Muscle layer of duodenum (tissue), 2 donors: Measurements from ENCODE around the gene PACSIN1.

Experiments
- H3K27ac ChIP-seq: one replicate; pipeline ENCODE4 v1.7.0; 2013; ENCODE audit warnings: mild to moderate bottlenecking, low read length
- H3K27me3 ChIP-seq: one replicate; pipeline ENCODE4 v1.7.0; 2013; ENCODE audit warnings: low read depth, mild to moderate bottlenecking, control low read depth, low read length
- H3K36me3 ChIP-seq, 2 donors: one replicate each; pipeline ENCODE4 v1.7.0; 2013; ENCODE audit warnings: low read length in 2 of 2, control low read depth in 1 of 2, mild to moderate bottlenecking in 1 of 2; ENCODE audit not compliant: insufficient read depth in 2 of 2, control insufficient read depth in 1 of 2
- H3K4me1 ChIP-seq, 2 donors: one replicate each; pipeline ENCODE4 v1.7.0; 2013; ENCODE audit warnings: low read length in 2 of 2, mild to moderate bottlenecking in 2 of 2, control low read depth in 1 of 2, moderate library complexity in 1 of 2; ENCODE audit not compliant: insufficient read depth in 2 of 2, control insufficient read depth in 1 of 2
- H3K4me3 ChIP-seq, 2 donors: one replicate each; pipeline ENCODE4 v1.7.0; 2013; ENCODE audit warnings: low read length in 2 of 2, low read depth in 1 of 2, mild to moderate bottlenecking in 1 of 2
- H3K9me3 ChIP-seq, 2 donors: one replicate each; pipeline ENCODE4 v1.7.0; 2013; ENCODE audit warnings: low read length in 2 of 2, control low read depth in 1 of 2, mild to moderate bottlenecking in 1 of 2; ENCODE audit not compliant: control insufficient read depth in 1 of 2
- donor health status: healthy.

The PACSIN1 gene

GRCh38 chr6:34561227-34561530, 95.3 kb downstream of the PACSIN1 start:
- Histone ChIP-seq H3K9me3 (peaks cover 0 to 9% of the 10 kb centered on the region in 2 donors), H3K4me3 (no peak overlapping the region)

GRCh38 chr6:34562350-34562749, 96.5 kb downstream of the PACSIN1 start:
- H3K36me3 ChIP-seq, result no peaks in the 10 kb centered on the region
- H3K9me3 ChIP-seq, result peaks cover 0 to 9% of the 10 kb centered on the region in 2 donors
- H3K4me1 ChIP-seq, result no peaks in the 10 kb centered on the region
- peaks cover 6% of the 10 kb centered on the region for H3K27me3 ChIP-seq
- H3K27ac ChIP-seq, result no peak overlapping the region
- no peak overlapping the region for H3K4me3 ChIP-seq

More at GRCh38 chr6:34561227-34561530, 95.3 kb downstream of the PACSIN1 start:
- Histone ChIP-seq H3K4me1 (no peaks in the 10 kb centered on the region), H3K27ac (no peak overlapping the region), H3K36me3 (no peaks in the 10 kb centered on the region), H3K27me3 (no peaks in the 10 kb centered on the region)

GRCh38 chr6:34562861-34563512, 97.1 kb downstream of the PACSIN1 start:
- Histone ChIP-seq H3K4me3 (no peak overlapping the region), H3K4me1 (no peaks in the 10 kb centered on the region), H3K9me3 (peaks cover 0 to 9% of the 10 kb centered on the region in 2 donors), H3K36me3 (no peaks in the 10 kb centered on the region), H3K27me3 (peaks cover 8% of the 10 kb centered on the region), H3K27ac (no peak overlapping the region)

GRCh38 chr6:34563513-34563870, 97.6 kb downstream of the PACSIN1 start:
- Histone ChIP-seq H3K36me3 (no peaks in the 10 kb centered on the region), H3K27ac (no peak overlapping the region), H3K4me1 (no peaks in the 10 kb centered on the region), H3K9me3 (peaks cover 0 to 5% of the 10 kb centered on the region in 2 donors), H3K4me3 (no peak overlapping the region), H3K27me3 (peaks cover 8% of the 10 kb centered on the region)

- no peak overlapping the region for H3K27ac ChIP-seq
- no peaks in the 10 kb centered on the region for H3K9me3 ChIP-seq
- H3K4me3 ChIP-seq, result no peak overlapping the region
- no peaks in the 10 kb centered on the region for H3K36me3 ChIP-seq
- no peaks in the 10 kb centered on the region for H3K4me1 ChIP-seq
- H3K27me3 ChIP-seq, result peaks cover 8% of the 10 kb centered on the region
These were observed 98.3 kb downstream of the PACSIN1 start for GRCh38 chr6:34564181-34564580.

- Histone ChIP-seq H3K9me3 (no peaks in the 10 kb centered on the region), H3K4me1 (no peaks in the 10 kb centered on the region), H3K27ac (no peak overlapping the region), H3K36me3 (no peaks in the 10 kb centered on the region), H3K27me3 (peaks cover 8% of the 10 kb centered on the region), H3K4me3 (no peak overlapping the region)
These were observed 99.9 kb downstream of the PACSIN1 start for GRCh38 chr6:34565722-34566137.

- Histone ChIP-seq H3K36me3 (no peaks in the 10 kb centered on the region), H3K4me1 (no peaks in the 10 kb centered on the region)
These were observed 101.1 kb downstream of the PACSIN1 start for GRCh38 chr6:34566830-34567546.

GRCh38 chr6:34568341-34569201, 102.7 kb downstream of the PACSIN1 start:
- Histone ChIP-seq H3K36me3 (no peaks in the 10 kb centered on the region), H3K4me1 (no peaks in the 10 kb centered on the region), H3K9me3 (no peaks in the 10 kb centered on the region), H3K27ac (no peak overlapping the region), H3K27me3 (peaks cover 8% of the 10 kb centered on the region), H3K4me3 (no peak overlapping the region)

More at GRCh38 chr6:34566830-34567546, 101.1 kb downstream of the PACSIN1 start:
- H3K9me3 ChIP-seq, result no peaks in the 10 kb centered on the region
- H3K4me3 ChIP-seq, result no peak overlapping the region
- H3K27ac ChIP-seq, result no peak overlapping the region
- H3K27me3 ChIP-seq, result peaks cover 8% of the 10 kb centered on the region

GRCh38 chr6:34569361-34569973, 103.6 kb downstream of the PACSIN1 start:
- no peak overlapping the region for H3K27ac ChIP-seq
- H3K27me3 ChIP-seq, result peaks cover 8% of the 10 kb centered on the region
- H3K4me1 ChIP-seq, result no peaks in the 10 kb centered on the region
- H3K4me3 ChIP-seq, result no peak overlapping the region
- no peaks in the 10 kb centered on the region for H3K9me3 ChIP-seq
- no peaks in the 10 kb centered on the region for H3K36me3 ChIP-seq

GRCh38 chr6:34570066-34570833, 104.4 kb downstream of the PACSIN1 start:
- Histone ChIP-seq H3K36me3 (no peaks in the 10 kb centered on the region), H3K27me3 (peaks cover 8% of the 10 kb centered on the region), H3K4me3 (no peak overlapping the region), H3K27ac (no peak overlapping the region), H3K4me1 (no peaks in the 10 kb centered on the region), H3K9me3 (no peaks in the 10 kb centered on the region)
